ENCODE results near the gene TUBB1.

- TF ChIP-seq POLR2A (IDR thresholded peaks at IDR 0.05; ENCODE audit: low read length), result no peak
- TF ChIP-seq GATA1 (IDR thresholded peaks at IDR 0.05; ENCODE audit: low read depth, low read length), result no peak
Observed at GRCh38 chr20:59035381-59035780, 16.2 kb downstream of the TUBB1 start.
